ENCODE measurements around the gene TBL3.

DNA sequence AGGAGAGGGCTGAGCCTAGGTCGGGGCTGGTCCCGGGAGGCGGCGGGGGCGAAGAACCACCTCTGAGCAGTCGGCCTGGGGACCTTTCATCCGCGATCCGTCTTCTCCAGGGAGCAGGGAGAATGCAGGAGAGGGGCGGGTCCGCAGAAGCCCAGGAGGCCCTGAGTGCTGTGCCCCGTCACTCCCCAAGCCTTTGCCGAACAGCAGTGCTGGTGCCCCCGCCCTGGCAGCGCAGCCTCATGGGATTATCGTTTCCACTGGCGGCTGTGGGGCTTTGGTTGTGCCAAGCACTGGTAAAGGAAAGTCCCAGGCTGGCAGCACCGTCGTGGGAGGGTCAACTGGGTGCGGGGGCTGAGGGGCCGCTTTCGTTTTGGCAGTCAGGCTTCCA is 631 bp downstream of the TBL3 start:
- TF ChIP-seq, protein P1, sequence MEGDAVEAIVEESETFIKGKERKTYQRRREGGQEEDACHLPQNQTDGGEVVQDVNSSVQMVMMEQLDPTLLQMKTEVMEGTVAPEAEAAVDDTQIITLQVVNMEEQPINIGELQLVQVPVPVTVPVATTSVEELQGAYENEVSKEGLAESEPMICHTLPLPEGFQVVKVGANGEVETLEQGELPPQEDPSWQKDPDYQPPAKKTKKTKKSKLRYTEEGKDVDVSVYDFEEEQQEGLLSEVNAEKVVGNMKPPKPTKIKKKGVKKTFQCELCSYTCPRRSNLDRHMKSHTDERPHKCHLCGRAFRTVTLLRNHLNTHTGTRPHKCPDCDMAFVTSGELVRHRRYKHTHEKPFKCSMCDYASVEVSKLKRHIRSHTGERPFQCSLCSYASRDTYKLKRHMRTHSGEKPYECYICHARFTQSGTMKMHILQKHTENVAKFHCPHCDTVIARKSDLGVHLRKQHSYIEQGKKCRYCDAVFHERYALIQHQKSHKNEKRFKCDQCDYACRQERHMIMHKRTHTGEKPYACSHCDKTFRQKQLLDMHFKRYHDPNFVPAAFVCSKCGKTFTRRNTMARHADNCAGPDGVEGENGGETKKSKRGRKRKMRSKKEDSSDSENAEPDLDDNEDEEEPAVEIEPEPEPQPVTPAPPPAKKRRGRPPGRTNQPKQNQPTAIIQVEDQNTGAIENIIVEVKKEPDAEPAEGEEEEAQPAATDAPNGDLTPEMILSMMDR (IDR thresholded peaks at IDR 0.05) = no peak
- no peak for TF ChIP-seq EZH2 (IDR thresholded peaks at IDR 0.05; ENCODE audit: borderline replicate concordance, insufficient read depth, low read depth, low read length, poor library complexity, severe bottlenecking)
